NCI-H2227 treated with DMSO at 0.1 percent for 48 hours (cell line): ENCODE data around the gene CTAG2.
"Not testable (repeated sequence)": the region's sequence is repeated elsewhere in the genome, so short reads cannot be mapped to it uniquely, and the experiment has no call there.

Source experiments
- DNase-seq: peaks from one replicate; lab custom pipeline; 2025; lab: John Stamatoyannopoulos, UW

The CTAG2 gene

GRCh38 chrX:154645745-154646378 lies 7.5 kb downstream of the CTAG2 start:
- not testable (repeated sequence) for DNase-seq

GRCh38 chrX:154643708-154644107 lies 9.7 kb downstream of the CTAG2 start:
- not testable (repeated sequence) for DNase-seq

- not testable (repeated sequence) for DNase-seq
These were observed 11.6 kb downstream of the CTAG2 start for GRCh38 chrX:154641740-154642139.

- not testable (repeated sequence) for DNase-seq
These were observed 19.7 kb downstream of the CTAG2 start for GRCh38 chrX:154633661-154634060.

GRCh38 chrX:154630949-154631348 lies 22.4 kb downstream of the CTAG2 start:
- DNase-seq, result not testable (repeated sequence)

GRCh38 chrX:154628960-154629359 lies 24.4 kb downstream of the CTAG2 start:
- DNase-seq, result not testable (repeated sequence)

- not testable (repeated sequence) for DNase-seq
These were observed 32.5 kb downstream of the CTAG2 start for GRCh38 chrX:154620767-154621414.

GRCh38 chrX:154619182-154619581 lies 34.2 kb downstream of the CTAG2 start, which contains the start of gene CTAG1B:
Gene CTAG1B, minus strand, starts transcription at chrX:154619282. Its CDS starts 64 bp downstream, at chrX:154619218.
- not testable (repeated sequence) for DNase-seq

- DNase-seq, result not testable (repeated sequence)
These were observed 39.8 kb downstream of the CTAG2 start for GRCh38 chrX:154613586-154613985.

- DNase-seq, result not testable (repeated sequence)
These were observed 42.2 kb downstream of the CTAG2 start for GRCh38 chrX:154611146-154611545.

GRCh38 chrX:154608823-154609222 lies 44.6 kb downstream of the CTAG2 start:
- not testable (repeated sequence) for DNase-seq

- DNase-seq, result not testable (repeated sequence)
These were observed 45.4 kb downstream of the CTAG2 start for GRCh38 chrX:154607976-154608375.

- no peak for DNase-seq
These were observed 46.0 kb downstream of the CTAG2 start for GRCh38 chrX:154607370-154607769.

- no peak for DNase-seq
These were observed 47.8 kb downstream of the CTAG2 start for GRCh38 chrX:154605566-154605965.

- DNase-seq, result no peak
These were observed 49.6 kb downstream of the CTAG2 start for GRCh38 chrX:154603438-154604430.

- DNase-seq, result no peak
These were observed 50.5 kb downstream of the CTAG2 start for GRCh38 chrX:154602766-154603437.

GRCh38 chrX:154602226-154602625 lies 51.2 kb downstream of the CTAG2 start:
- DNase-seq, result no peak
